Cardiac septum (tissue), 1 donor: ENCODE measurements around the gene HSD11B1. TPM values are rescaled to one million over a fixed set of nuclear protein-coding genes. Genes with fewer than 3 reads are reported as not detected.

Experiments used
- DNase-seq: peaks from one replicate; pipeline ENCODE4 v3.0.0-alpha.2; 2020; ENCODE audit warnings: low spot score
- intact Hi-C: fragments of 100-400 bp; cut with DNase I; formaldehyde crosslinking; loops from one replicate; pipeline ENCODE4 v1.14.0; 2022
- total RNA-seq: library from RNA; stranded (reverse); fragmentation: NEBNext Ultra II Directional; extraction: Animal tissue kit (Norgen Biotek cat#: 25700); gene quantifications from one replicate; pipeline ENCODE4 v1.2.1, GENCODE V29; 2021
- donor health status: DM: no; HTN: no; CAD: no.

HSD11B1 gene
- total RNA-seq, 1 donor from 2014 or later: 15.0 TPM

DNA sequence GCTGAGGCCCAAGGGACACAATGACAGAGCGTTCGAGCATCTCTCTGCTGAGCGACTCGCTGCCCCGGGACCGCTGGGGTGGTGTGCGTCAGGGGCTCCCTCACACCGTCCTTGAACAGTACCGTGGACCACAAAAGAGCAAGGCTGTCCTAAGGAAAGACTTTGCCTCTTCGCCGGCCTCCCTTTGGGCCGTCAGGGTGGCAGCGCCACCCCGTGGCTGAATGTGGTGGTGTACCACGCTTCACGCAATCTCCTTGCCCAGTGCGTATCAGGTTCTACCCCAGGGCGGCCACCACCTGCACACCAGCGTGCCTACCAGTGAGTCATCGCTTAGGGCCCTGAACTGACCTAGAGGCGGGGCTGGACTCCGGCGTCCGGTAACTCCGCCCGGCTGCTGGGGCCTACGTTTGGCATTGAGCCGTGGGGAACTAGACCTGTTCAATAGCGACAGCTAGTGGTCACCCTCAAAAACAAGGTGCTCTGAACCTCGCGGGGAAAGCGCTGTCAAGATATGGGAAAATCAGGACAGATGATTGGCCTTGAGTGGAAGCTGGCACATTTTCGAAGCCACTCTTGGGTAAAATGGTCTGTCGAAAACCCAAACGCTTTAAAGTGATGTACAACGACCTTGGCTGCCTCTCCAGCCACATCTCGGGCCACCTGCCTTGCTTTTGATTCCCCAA, 43.1 kb downstream of the HSD11B1 start:
- DNase-seq: peak; percentile 98
- intact Hi-C loops: loop anchor here (1.0 to 5.0 kb wide), 5 partner anchors 45 to 171 kb away; no protein-coding TSS in a partner anchor

DNA sequence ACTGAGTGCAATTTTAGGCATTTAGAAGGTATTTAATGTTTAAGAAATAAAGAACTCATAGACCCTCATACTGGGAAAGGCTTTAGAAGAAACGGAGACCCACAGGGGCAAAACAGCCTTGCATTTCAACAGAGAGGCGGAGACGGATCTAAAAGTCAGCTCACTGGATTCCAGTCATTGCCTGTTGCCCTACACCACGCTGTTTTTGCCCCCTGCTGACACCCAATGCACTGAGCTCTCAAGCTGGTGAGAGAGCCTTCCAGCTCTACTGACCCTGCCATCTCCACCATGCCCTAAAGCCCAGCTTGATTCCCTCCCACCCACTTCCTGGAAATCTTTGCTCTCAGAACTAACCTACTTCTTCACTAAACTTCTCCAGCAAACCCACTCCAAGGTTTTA, 44.0 kb downstream of the HSD11B1 start:
- DNase-seq: no peak
- intact Hi-C loops: loop anchor here (2.0 to 5.0 kb wide), 2 partner anchors 121 to 148 kb away; no protein-coding TSS in a partner anchor

GRCh38 chr1:209749205-209749604, 44.6 kb downstream of the HSD11B1 start:
- intact Hi-C loops: loop anchor here (2.0 to 5.0 kb wide), 2 partner anchors 122 to 148 kb away; no protein-coding TSS in a partner anchor
- no peak for DNase-seq

DNA sequence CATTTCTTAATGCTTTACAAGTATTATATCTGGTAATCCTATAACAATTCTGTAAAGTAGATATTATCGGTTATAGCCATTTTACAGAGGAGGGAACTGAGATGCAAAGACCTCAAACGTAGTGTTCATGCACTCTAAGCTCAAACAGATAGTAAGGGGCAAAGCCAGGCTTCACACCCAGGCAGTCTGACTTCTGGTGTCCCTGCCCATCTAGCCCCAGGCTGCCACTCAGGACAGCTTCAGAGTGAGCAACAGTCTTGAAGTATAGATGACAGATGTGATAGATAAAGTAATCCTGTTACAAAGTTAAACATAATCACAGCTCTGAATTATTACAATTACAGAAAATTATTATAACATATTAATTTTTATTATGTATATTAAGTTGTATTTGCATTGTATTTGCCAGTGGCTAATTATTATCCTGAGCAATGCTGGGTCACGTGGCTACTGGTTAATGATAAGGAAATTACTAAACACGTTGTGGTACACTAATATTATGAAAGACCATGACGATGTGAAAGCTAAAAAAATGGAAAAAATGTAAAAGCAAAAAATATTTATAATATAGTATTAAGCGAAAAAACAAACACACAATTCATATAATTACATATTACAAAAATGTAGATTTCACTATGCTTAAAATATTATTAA, 45.2 kb downstream of the HSD11B1 start:
- DNase-seq: no peak
- intact Hi-C loops: loop anchor here (2.0 to 5.0 kb wide), 2 partner anchors 122 to 149 kb away; no protein-coding TSS in a partner anchor

GRCh38 chr1:209751627-209752231, 47.1 kb downstream of the HSD11B1 start:
- intact Hi-C loops: no loop called here
- DNase-seq: no peak

- intact Hi-C loops: no loop called here
- no peak for DNase-seq
Observed at GRCh38 chr1:209752890-209753289, 48.2 kb downstream of the HSD11B1 start.

GRCh38 chr1:209755256-209755655, 50.6 kb downstream of the HSD11B1 start:
- intact Hi-C loops: no loop called here

GRCh38 chr1:209755926-209756614, 51.4 kb downstream of the HSD11B1 start, which contains the start of gene TRAF3IP3:
Gene TRAF3IP3, plus strand, starts transcription at chr1:209756053. Its CDS starts 3,987 bp downstream, at chr1:209760040.
- no peak for DNase-seq

More at GRCh38 chr1:209755256-209755655, 50.6 kb downstream of the HSD11B1 start:
- no peak for DNase-seq

DNA sequence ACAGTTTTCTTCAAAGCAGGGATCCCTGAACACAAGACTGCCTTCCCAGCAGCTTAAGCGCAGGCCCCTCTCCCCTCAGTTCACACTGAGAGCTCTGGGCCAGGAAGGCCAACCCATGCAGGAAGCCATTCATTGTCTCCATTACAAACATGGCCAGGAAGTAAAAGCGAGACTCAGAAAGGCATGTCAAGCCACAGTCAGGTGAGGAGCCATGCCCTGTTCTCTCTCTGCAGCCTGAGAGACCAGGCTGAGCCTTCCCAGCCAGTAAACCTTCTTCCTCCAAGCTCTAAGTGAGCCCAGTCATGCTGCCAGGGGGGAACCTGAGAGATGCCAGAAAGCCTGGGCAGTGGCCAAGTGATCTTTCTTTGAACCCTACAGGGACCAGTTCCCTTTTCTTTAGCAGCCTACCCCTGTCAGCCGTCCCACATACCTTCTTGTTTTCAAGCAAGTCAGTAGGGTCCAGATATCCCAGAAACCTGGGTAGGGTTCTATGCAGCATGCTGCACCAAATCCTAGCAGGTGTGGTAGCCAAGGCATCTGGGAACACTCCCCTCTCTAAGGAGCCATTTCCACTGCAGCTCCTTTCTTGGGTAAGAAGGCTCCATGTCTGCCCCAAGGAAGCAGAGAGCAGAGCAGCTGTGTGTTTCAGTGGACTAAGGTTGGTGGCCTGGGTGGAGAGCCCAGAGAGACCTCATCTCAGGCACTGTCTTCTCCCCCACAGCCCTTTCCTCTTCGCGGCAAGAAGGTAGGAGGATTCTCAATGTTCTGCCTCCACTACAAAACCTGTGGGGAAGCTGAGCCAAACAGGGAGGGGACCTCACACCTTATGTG, 52.2 kb downstream of the HSD11B1 start:
- intact Hi-C loops: no loop called here
- DNase-seq: peak; percentile 81

More at GRCh38 chr1:209755926-209756614, 51.4 kb downstream of the HSD11B1 start, which contains the start of gene TRAF3IP3:
- intact Hi-C loops: no loop called here

DNA sequence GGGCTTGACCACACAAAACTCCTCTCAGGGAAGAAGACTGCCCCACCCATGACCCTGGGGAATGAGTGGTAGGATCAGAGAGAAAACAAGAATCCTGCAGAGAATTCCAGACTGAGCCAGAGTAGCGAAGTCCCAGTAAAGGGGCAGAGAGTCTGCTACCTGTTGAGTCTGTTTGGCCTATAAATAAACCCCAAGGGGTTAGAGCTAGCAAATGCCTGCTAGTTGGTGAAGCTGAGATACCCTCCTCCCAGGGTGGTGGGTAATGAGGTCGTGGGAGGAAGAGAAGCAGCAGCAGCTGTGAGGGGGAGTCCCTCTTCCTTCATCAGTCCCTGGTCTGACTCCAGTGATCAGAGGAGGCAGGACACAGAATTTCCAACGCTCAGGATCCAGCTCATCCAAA, 53.8 kb downstream of the HSD11B1 start:
- no peak for DNase-seq
- intact Hi-C loops: no loop called here

DNA sequence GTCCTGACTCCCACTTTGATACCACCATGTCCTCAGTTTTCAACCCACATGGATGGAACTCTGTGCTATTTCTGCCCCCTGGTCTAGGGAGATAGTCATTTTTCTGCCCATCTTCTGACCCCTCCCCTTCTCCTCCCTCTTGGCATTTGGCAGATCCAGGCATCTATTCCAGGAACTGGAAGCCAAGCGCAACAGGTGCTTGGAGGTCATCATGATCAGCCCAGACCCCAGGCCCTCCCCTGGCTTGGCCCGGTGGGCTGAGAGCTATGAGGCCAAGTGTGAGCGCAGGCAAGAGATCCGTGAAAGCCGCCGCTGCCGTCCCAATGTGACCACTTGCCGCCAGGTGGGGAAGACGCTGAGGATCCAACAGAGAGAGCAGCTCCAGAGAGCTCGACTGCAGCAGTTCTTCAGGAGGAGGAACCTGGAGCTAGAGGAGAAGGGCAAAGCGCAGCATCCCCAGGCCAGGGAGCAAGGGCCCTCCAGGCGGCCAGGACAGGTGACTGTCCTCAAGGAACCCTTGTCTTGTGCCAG, 55.2 kb downstream of the HSD11B1 start:
- intact Hi-C loops: no loop called here
- no peak for DNase-seq

GRCh38 chr1:209761011-209761635, 56.5 kb downstream of the HSD11B1 start:
- intact Hi-C loops: no loop called here
- no peak for DNase-seq

GRCh38 chr1:209766051-209766450, 61.4 kb downstream of the HSD11B1 start:
- DNase-seq: peak; percentile 75
- intact Hi-C loops: loop anchor here (5.0 kb wide), 1 partner anchor 61 kb away; the partner anchor contains the start of gene UTP25

- intact Hi-C loops: loop anchor here (5.0 kb wide), 1 partner anchor 60 kb away; the partner anchor contains the start of gene UTP25
- DNase-seq: no peak
Observed at GRCh38 chr1:209767096-209767495, 62.5 kb downstream of the HSD11B1 start.

DNA sequence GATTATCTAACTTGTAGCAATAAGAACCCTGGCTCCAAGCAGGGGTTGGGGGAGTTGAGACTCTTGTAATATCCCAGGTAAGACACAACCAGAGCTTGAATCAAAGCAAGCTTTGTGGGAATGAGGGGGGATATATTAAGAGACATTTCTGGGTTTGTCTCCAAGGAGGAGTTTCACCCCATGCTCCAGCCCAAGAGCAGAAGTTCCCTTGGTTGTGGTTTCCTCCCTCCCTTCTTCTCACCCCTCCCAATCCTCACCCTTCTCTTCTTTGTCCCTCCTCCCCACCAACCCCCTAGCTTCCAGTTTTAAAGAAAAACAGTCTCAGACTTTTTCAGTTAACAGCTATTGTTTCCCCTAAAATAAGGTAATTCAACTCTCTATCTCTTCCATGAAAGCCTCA, 63.1 kb downstream of the HSD11B1 start:
- intact Hi-C loops: loop anchor here (5.0 kb wide), 1 partner anchor 60 kb away; the partner anchor contains the start of gene UTP25
- DNase-seq: no peak

GRCh38 chr1:209768354-209768774, 63.7 kb downstream of the HSD11B1 start:
- no peak for DNase-seq
- intact Hi-C loops: loop anchor here (5.0 kb wide), 1 partner anchor 59 kb away; the partner anchor contains the start of gene UTP25

- DNase-seq: peak; percentile 90
- intact Hi-C loops: loop anchor here (5.0 kb wide), 1 partner anchor 58 kb away; the partner anchor contains the start of gene UTP25
Observed at GRCh38 chr1:209769171-209769904, 64.7 kb downstream of the HSD11B1 start.
